DOHH2 (cell line): ENCODE data around the gene EPB41L3.

Source experiments
- EZH2phosphoT487 ChIP-seq: fragments of 200-600 bp; sonication (generic); IDR thresholded peaks from 2 replicates; pipeline ENCODE4 v1.6.1; 2017; ENCODE audit warnings: borderline replicate concordance, mild to moderate bottlenecking, antibody characterized with exemption, low read length, moderate library complexity, mixed read lengths
- TF ChIP-seq, protein P1 (sequence below): fragments of 200-600 bp; sonication (generic); IDR thresholded peaks from one replicate; pipeline ENCODE4 v1.5.1; 2014; ENCODE audit warnings: antibody characterized with exemption, mild to moderate bottlenecking, low read depth, low read length; ENCODE audit not compliant: poor library complexity, severe bottlenecking

DNA sequence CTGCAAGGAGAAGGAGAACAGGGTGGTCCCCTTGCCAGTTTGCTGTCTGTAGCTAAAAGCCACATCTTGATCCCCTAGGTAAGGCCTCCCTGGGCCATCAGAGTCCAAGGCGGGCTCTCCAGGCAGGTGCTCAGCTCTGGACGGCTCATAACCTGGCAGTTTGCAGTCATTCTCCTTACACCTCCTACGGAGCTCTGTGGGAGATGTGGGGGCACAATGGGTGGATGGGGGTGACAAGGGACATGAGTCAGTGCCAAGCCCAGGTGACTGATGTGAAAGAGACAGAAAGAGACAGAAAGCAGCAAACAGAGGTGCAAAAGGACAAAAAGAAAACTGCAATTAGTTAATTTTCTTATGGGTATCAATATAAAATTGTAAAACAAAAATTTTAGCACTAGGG lies 127.7 kb downstream of the EPB41L3 start:
- TF ChIP-seq, protein P1, sequence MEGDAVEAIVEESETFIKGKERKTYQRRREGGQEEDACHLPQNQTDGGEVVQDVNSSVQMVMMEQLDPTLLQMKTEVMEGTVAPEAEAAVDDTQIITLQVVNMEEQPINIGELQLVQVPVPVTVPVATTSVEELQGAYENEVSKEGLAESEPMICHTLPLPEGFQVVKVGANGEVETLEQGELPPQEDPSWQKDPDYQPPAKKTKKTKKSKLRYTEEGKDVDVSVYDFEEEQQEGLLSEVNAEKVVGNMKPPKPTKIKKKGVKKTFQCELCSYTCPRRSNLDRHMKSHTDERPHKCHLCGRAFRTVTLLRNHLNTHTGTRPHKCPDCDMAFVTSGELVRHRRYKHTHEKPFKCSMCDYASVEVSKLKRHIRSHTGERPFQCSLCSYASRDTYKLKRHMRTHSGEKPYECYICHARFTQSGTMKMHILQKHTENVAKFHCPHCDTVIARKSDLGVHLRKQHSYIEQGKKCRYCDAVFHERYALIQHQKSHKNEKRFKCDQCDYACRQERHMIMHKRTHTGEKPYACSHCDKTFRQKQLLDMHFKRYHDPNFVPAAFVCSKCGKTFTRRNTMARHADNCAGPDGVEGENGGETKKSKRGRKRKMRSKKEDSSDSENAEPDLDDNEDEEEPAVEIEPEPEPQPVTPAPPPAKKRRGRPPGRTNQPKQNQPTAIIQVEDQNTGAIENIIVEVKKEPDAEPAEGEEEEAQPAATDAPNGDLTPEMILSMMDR = no peak
- TF ChIP-seq EZH2phosphoT487 = no peak
